GM12801 (cell line): Measurements from ENCODE around the gene CSRP3.

Source experiments
- CTCF ChIP-seq: IDR thresholded peaks from one replicate; pipeline ENCODE4 v1.5.1; 2011; ENCODE audit warnings: control low read depth; ENCODE audit not compliant: insufficient read length; ENCODE audit errors: extremely low read depth

CSRP3 gene

GRCh38 chr11:19164230-19164855 is 37.4 kb downstream of the CSRP3 start:
- TF ChIP-seq CTCF: no peak

GRCh38 chr11:19163617-19164016 is 38.2 kb downstream of the CSRP3 start:
- no peak for TF ChIP-seq CTCF

GRCh38 chr11:19162951-19163505 is 38.8 kb downstream of the CSRP3 start:
- no peak for TF ChIP-seq CTCF

- TF ChIP-seq CTCF: no peak
These were observed 40.1 kb downstream of the CSRP3 start for GRCh38 chr11:19161651-19162050.

GRCh38 chr11:19160847-19161246 is 40.9 kb downstream of the CSRP3 start:
- TF ChIP-seq CTCF: no peak

- TF ChIP-seq CTCF: no peak
These were observed 44.9 kb downstream of the CSRP3 start for GRCh38 chr11:19156892-19157291.

GRCh38 chr11:19145319-19145718 is 56.5 kb downstream of the CSRP3 start:
- no peak for TF ChIP-seq CTCF
